ENCODE data around the gene MRPL1.
"Not testable (repeated sequence)": the region's sequence is repeated elsewhere in the genome, so short reads cannot be mapped to it uniquely, and the experiment has no call there.

Gene MRPL1

DNA sequence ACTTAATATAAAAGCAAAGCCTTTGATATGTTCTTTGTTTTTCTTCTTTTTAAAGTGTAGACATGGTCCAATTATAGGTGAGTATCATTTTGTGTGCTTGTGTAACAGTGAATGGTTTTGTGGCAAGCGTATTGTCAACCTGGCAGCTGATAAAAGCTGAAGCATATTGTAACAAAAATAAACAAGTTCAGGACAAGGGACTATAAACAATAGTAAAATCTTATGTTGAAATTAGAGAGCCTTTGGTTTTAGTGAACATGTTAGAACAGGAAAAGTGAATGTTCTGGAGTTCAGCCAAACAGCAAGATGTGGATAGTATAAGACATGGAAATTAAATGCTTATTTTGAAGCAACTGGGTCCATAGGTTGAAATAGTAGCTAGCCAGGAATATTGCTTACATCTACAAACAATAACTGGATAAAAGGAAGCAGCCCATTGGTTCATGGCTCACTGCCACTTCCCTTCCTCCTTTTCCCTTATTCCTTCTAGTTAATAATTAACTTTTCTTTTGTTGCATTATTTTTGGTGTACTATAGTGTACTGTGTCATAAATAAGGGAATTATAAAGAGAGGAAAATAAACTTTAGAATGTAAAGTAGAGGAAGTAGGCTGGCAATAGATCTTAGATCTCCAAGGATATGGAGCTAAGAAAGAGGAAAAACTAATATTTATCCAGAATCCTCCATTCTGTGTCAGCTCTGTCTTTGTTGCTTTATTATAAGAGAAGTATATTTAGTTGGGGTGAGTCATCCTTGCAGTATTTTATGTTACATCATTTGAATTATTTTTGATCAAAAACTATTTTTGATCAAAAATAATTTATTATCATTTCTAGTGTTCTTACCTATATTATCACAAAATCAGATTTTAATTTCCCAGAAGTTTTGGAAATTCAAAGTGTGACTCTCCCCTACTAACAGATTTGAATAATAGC lies 65.6 kb downstream of the MRPL1 start:
- H3K4me3 ChIP-seq (ENCODE audit: low read depth, low read length) = no peak overlapping the region
- no peak for TF ChIP-seq CTCF (conservative IDR thresholded peaks at IDR 0.05; ENCODE audit: low read depth, low read length)
- peak; percentile 70 for DNase-seq (ENCODE audit: low read depth)

GRCh38 chr4:77930154-77930639 lies 67.6 kb downstream of the MRPL1 start:
- no peak overlapping the region for H3K4me3 ChIP-seq (ENCODE audit: low read depth, low read length)
- no peak for DNase-seq (ENCODE audit: low read depth)
- no peak for TF ChIP-seq CTCF (conservative IDR thresholded peaks at IDR 0.05; ENCODE audit: low read depth, low read length)

GRCh38 chr4:77930876-77931275 lies 68.2 kb downstream of the MRPL1 start:
- no peak for DNase-seq (ENCODE audit: low read depth)
- no peak for TF ChIP-seq CTCF (conservative IDR thresholded peaks at IDR 0.05; ENCODE audit: low read depth, low read length)
- H3K4me3 ChIP-seq (ENCODE audit: low read depth, low read length) = no peak overlapping the region

DNA sequence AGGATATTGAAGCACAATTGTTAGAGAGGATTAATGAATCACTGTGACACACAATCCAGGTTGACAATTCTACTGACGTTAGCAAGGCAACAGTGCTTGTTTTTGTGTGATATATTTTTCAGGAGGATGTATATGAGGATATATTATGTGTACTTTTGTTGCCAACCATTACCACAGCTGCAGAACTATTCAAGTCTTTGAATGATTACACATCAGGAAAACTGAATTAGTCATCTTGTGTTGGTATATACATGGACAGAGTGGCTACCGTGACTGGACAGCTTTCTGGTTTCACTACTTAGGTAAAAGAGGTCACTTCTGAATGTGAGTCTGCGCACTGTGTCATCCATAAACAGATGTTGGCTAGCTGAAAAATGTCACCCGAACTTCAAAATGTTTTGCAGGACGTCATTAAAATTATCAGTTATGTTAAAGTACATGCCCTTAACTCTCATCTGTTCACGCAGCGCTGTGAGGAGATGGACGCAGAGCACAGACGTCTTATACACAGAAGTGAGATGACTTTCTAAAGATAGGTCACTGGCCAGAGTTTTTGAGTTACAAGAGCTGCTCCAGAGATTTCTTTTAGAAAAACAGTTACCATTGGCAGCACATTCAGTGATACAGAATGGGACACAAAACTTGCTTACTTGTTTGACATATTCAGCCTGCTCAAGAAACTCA lies 69.0 kb downstream of the MRPL1 start:
- no peak for TF ChIP-seq CTCF (conservative IDR thresholded peaks at IDR 0.05; ENCODE audit: low read depth, low read length)
- peak; percentile 82 for DNase-seq (ENCODE audit: low read depth)
- H3K4me3 ChIP-seq (ENCODE audit: low read depth, low read length) = no peak overlapping the region

- H3K4me3 ChIP-seq (ENCODE audit: low read depth, low read length) = no peak overlapping the region
- no peak for DNase-seq (ENCODE audit: low read depth)
- no peak for TF ChIP-seq CTCF (conservative IDR thresholded peaks at IDR 0.05; ENCODE audit: low read depth, low read length)
Measured at GRCh38 chr4:77938560-77938959, 75.9 kb downstream of the MRPL1 start.

GRCh38 chr4:77945929-77946328 lies 83.3 kb downstream of the MRPL1 start:
- DNase-seq (ENCODE audit: low read depth); H3K4me3 ChIP-seq (ENCODE audit: low read depth, low read length): not testable (repeated sequence)

DNA sequence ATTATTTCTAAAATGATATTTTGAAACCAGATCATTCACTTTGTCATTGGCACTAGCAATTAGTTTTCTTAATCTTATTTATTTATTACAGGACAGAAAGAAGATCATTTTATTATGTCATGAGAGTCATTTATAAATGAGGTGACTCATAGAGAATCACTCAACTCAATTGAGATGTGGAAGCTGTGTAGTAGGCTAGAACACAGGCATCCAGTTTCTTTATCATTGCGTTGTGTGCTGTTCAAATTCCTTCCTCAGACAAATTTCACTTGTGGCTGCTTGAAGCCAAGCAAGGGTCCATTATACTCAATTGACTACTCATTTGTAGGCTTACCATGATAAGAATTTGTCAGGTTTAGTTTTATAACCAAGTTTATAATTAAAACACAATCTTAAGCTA lies 87.6 kb downstream of the MRPL1 start:
- DNase-seq (ENCODE audit: low read depth) = no peak
- TF ChIP-seq CTCF (conservative IDR thresholded peaks at IDR 0.05; ENCODE audit: low read depth, low read length) = no peak
- no peak overlapping the region for H3K4me3 ChIP-seq (ENCODE audit: low read depth, low read length)

Measured in choroid plexus epithelial cell (primary cell).